OCI-LY3 (cell line): ENCODE data around the gene CACNA1F.

Experiments
- EZH2phosphoT487 ChIP-seq: fragments of 200-600 bp; shearing (Covaris generic); IDR thresholded peaks from 2 replicates; pipeline ENCODE4 v1.6.1; 2018; ENCODE audit warnings: antibody characterized with exemption, mixed run types, low read depth
- TF ChIP-seq, protein P1 (sequence below): fragments of 200-600, 300-600 bp; sonication (generic); IDR thresholded peaks from 2 replicates; pipeline ENCODE4 v1.5.1; 2014; ENCODE audit warnings: antibody characterized with exemption, low read length, low read depth

DNA sequence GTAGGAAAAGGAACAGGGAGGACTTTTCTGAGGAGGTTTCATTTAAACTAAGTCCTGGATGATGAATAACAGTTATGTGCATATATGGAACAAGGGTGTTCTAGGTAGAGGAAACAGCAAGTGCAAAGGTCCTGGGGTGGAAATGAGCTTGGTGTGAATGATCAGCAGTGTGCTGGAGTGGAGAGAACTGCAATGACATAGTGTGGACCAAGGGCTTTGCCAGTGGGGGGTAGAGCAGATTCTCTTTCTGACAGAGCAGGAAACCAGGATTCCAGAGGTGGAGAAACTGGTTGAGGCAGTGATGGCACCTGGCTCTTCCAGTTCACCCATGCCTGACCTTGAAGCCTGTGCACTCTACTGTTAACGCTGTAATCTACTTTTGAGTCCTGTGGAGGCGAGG lies 38.2 kb upstream of the CACNA1F start:
- TF ChIP-seq, protein P1, sequence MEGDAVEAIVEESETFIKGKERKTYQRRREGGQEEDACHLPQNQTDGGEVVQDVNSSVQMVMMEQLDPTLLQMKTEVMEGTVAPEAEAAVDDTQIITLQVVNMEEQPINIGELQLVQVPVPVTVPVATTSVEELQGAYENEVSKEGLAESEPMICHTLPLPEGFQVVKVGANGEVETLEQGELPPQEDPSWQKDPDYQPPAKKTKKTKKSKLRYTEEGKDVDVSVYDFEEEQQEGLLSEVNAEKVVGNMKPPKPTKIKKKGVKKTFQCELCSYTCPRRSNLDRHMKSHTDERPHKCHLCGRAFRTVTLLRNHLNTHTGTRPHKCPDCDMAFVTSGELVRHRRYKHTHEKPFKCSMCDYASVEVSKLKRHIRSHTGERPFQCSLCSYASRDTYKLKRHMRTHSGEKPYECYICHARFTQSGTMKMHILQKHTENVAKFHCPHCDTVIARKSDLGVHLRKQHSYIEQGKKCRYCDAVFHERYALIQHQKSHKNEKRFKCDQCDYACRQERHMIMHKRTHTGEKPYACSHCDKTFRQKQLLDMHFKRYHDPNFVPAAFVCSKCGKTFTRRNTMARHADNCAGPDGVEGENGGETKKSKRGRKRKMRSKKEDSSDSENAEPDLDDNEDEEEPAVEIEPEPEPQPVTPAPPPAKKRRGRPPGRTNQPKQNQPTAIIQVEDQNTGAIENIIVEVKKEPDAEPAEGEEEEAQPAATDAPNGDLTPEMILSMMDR = no peak
- no peak for TF ChIP-seq EZH2phosphoT487
